CD4-positive, alpha-beta memory T cell (primary cell): ENCODE measurements around the gene PAX8. TPM values are rescaled to one million over a fixed set of nuclear protein-coding genes. Genes with fewer than 3 reads are reported as not detected.
A peak's percentile ranks its signal among the peaks of the same experiment; 100 is the strongest.
"Not testable (repeated sequence)": the region's sequence is repeated elsewhere in the genome, so short reads cannot be mapped to it uniquely, and the experiment has no call there.

Source experiments
- CTCF ChIA-PET: fragments of 350-600 bp; sonication (Branson Sonifier 250); formaldehyde crosslinking; loops from one replicate; lab custom pipeline; 2021; ENCODE audit warnings: inconsistent platforms; ENCODE audit not compliant: partially characterized antibody; lab: Charles Lee
- POLR2A ChIA-PET: fragments of 350-600 bp; sonication (Branson Sonifier 250); formaldehyde crosslinking; loops from one replicate; lab custom pipeline; 2021; ENCODE audit not compliant: partially characterized antibody; lab: Charles Lee
- DNase-seq, 5 donors: peaks; one replicate each; pipeline versions ENCODE4 v3.0.0 to v3.0.0-alpha.2; 2020 to 2022; ENCODE audit warnings: mixed read lengths in 1 of 5
- H3K27ac ChIP-seq: one replicate; pipeline ENCODE4 v1.7.0; 2013; ENCODE audit warnings: low read depth, low read length
- H3K27me3 ChIP-seq: 2 replicates; pipeline ENCODE4 v1.7.0; 2013; ENCODE audit warnings: mild to moderate bottlenecking, low read length, moderate library complexity; ENCODE audit not compliant: insufficient read depth
- H3K36me3 ChIP-seq: 2 replicates; pipeline ENCODE4 v1.7.0; 2013; ENCODE audit warnings: mild to moderate bottlenecking, low read length, moderate library complexity; ENCODE audit not compliant: insufficient read depth
- H3K4me1 ChIP-seq: 2 replicates; pipeline ENCODE4 v1.7.0; 2013; ENCODE audit warnings: mild to moderate bottlenecking, low read length, moderate library complexity; ENCODE audit not compliant: insufficient read depth
- H3K4me3 ChIP-seq, 2 donors: one replicate each; pipeline ENCODE4 v1.7.0; 2013; ENCODE audit warnings: low read length in 2 of 2, mild to moderate bottlenecking in 1 of 2
- H3K9me3 ChIP-seq, 2 donors: one replicate each; pipeline ENCODE4 v1.7.0; 2013; ENCODE audit warnings: low read length in 2 of 2, control low read depth in 1 of 2; ENCODE audit not compliant: control insufficient read depth in 1 of 2
- H3K27ac Mint-ChIP-seq, 7 donors: one replicate each; pipeline ENCODE4 v1.8.0; 2020 to 2021; ENCODE audit warnings: mixed read lengths in 7 of 7, mild to moderate bottlenecking in 6 of 7, inconsistent platforms in 3 of 7, moderate library complexity in 3 of 7
- H3K27me3 Mint-ChIP-seq, 2 donors: one replicate each; pipeline ENCODE4 v1.8.0; 2020 to 2021; ENCODE audit warnings: mixed read lengths in 2 of 2
- H3K36me3 Mint-ChIP-seq, 2 donors: one replicate each; pipeline ENCODE4 v1.8.0; 2020 to 2021; ENCODE audit warnings: mixed read lengths in 2 of 2, inconsistent platforms in 1 of 2, mild to moderate bottlenecking in 1 of 2
- H3K4me1 Mint-ChIP-seq, 4 donors: one replicate each; pipeline ENCODE4 v1.8.0; 2020 to 2021; ENCODE audit warnings: mixed read lengths in 4 of 4, mild to moderate bottlenecking in 1 of 4
- H3K4me3 Mint-ChIP-seq, 8 donors: one replicate each; pipeline ENCODE4 v1.8.0; 2020 to 2021; ENCODE audit warnings: mixed read lengths in 8 of 8, mild to moderate bottlenecking in 7 of 8, moderate library complexity in 6 of 8, inconsistent platforms in 3 of 8
- H3K9me3 Mint-ChIP-seq, 8 donors: one replicate each; pipeline ENCODE4 v1.8.0; 2020 to 2021; ENCODE audit warnings: mixed read lengths in 8 of 8, mild to moderate bottlenecking in 5 of 8, inconsistent platforms in 3 of 8, moderate library complexity in 1 of 8
- intact Hi-C: fragments of 100-400 bp; cut with micrococcal nuclease; formaldehyde crosslinking; loops from one replicate; pipeline ENCODE4 v1.15.1; 2023
- polyA plus RNA-seq, 2 donors: library from polyadenylated mRNA; unstranded; fragments of 300-500 nt; fragmentation: Illumina TruSeq; gene quantifications; one replicate each; pipeline ENCODE4 v1.2.3, GENCODE V29; 2021
- total RNA-seq, 2 experiments: library from RNA; stranded (reverse); gene quantifications; one replicate each; pipeline ENCODE4 v1.2.3, GENCODE V29; 2021

The PAX8 gene
- 1 to 10 TPM; 1.7 to 2.3 TPM for total RNA-seq
- polyA plus RNA-seq = under 1 TPM; 0.19 to 0.80 TPM

GRCh38 chr2:113278742-113279139 lies at the start of gene PAX8:
TSS of gene PAX8 (minus strand) at chr2:113278921. CDS start at chr2:113278394, 527 bp downstream.
- Mint-ChIP-seq H3K4me1 (peaks cover 7 to 26% (median 12%) of the 10 kb centered on the region in 4 donors), H3K27ac (peak within 1 kb of the TSS in 1 of 7 donors; percentile 3), H3K27me3 (peaks cover 36 to 38% of the 10 kb centered on the region in 2 donors), H3K36me3 (no peaks in the 10 kb centered on the region), H3K4me3 (peak within 1 kb of the TSS in 1 of 8 donors; percentile 40), H3K9me3 (no peaks in the 10 kb centered on the region)
- Histone ChIP-seq H3K4me3 (no peak within 1 kb of the TSS), H3K4me1 (peaks cover 25% of the 10 kb centered on the region), H3K9me3 (no peaks in the 10 kb centered on the region), H3K36me3 (no peaks in the 10 kb centered on the region), H3K27ac (no peak within 1 kb of the TSS), H3K27me3 (peaks cover 28% of the 10 kb centered on the region)
- ChIA-PET POLR2A (no interaction called here), CTCF (no interaction called here)
- intact Hi-C loops = no loop called here
- no peak for DNase-seq

GRCh38 chr2:113328043-113328442 lies 49.3 kb upstream of the PAX8 start:
- Histone ChIP-seq H3K4me1 (peaks cover 6% of the 10 kb centered on the region), H3K27ac (no peak overlapping the region), H3K27me3 (no peaks in the 10 kb centered on the region), H3K4me3 (no peak overlapping the region), H3K36me3 (no peaks in the 10 kb centered on the region), H3K9me3 (no peaks in the 10 kb centered on the region)
- Mint-ChIP-seq H3K27me3 (peaks cover 4 to 9% of the 10 kb centered on the region in 2 donors), H3K9me3 (peaks cover 0 to 1% (median 0%) of the 10 kb centered on the region in 8 donors), H3K36me3 (no peaks in the 10 kb centered on the region), H3K27ac (no peak overlapping the region), H3K4me3 (no peak overlapping the region), H3K4me1 (peaks cover 9 to 15% (median 12%) of the 10 kb centered on the region in 4 donors)
- ChIA-PET POLR2A (no interaction called here), CTCF (no interaction called here)
- no peak for DNase-seq
- intact Hi-C loops = no loop called here

- H3K27me3 ChIP-seq, H3K27ac Mint-ChIP-seq, CTCF ChIA-PET, H3K27ac ChIP-seq, H3K4me1 ChIP-seq, H3K36me3 Mint-ChIP-seq, DNase-seq, intact Hi-C loops, H3K9me3 ChIP-seq, H3K9me3 Mint-ChIP-seq, H3K4me3 ChIP-seq, H3K36me3 ChIP-seq, POLR2A ChIA-PET: not testable (repeated sequence)
- Mint-ChIP-seq H3K4me3 (peak overlapping the region; percentile 23 to 77 (median 72)), H3K4me1 (peaks cover 9 to 20% (median 12%) of the 10 kb centered on the region in 4 donors), H3K27me3 (peaks cover 8 to 13% of the 10 kb centered on the region in 2 donors)
These were observed 46.5 kb upstream of the PAX8 start for GRCh38 chr2:113325161-113325731.

- no peaks in the 10 kb centered on the region for H3K36me3 Mint-ChIP-seq
- peak overlapping the region in 3 of 7 donors; percentile 42 to 77 (median 57) for H3K27ac Mint-ChIP-seq
- H3K27ac ChIP-seq = no peak overlapping the region
- no peak overlapping the region for H3K4me3 ChIP-seq
- H3K9me3 Mint-ChIP-seq = no peaks in the 10 kb centered on the region
- H3K27me3 Mint-ChIP-seq = peaks cover 8 to 10% of the 10 kb centered on the region in 2 donors
- peaks cover 9 to 20% (median 12%) of the 10 kb centered on the region in 4 donors for H3K4me1 Mint-ChIP-seq
- ChIA-PET POLR2A (no interaction called here), CTCF (no interaction called here)
- peaks cover 6% of the 10 kb centered on the region for H3K4me1 ChIP-seq
- H3K4me3 Mint-ChIP-seq = peak overlapping the region; percentile 67 to 82 (median 75)
- no peaks in the 10 kb centered on the region for H3K36me3 ChIP-seq
- H3K27me3 ChIP-seq = no peaks in the 10 kb centered on the region
- peak in 4 of 5 donors; percentile 9 to 26 (median 14) for DNase-seq
- H3K9me3 ChIP-seq = no peaks in the 10 kb centered on the region
- intact Hi-C loops = no loop called here
These were observed 46.0 kb upstream of the PAX8 start for GRCh38 chr2:113324684-113325160.

GRCh38 chr2:113323129-113323528 lies 44.4 kb upstream of the PAX8 start:
- H3K36me3 ChIP-seq, CTCF ChIA-PET, H3K27ac ChIP-seq, intact Hi-C loops, H3K27ac Mint-ChIP-seq, H3K27me3 Mint-ChIP-seq, H3K27me3 ChIP-seq, H3K4me3 ChIP-seq, H3K9me3 ChIP-seq, H3K4me1 ChIP-seq, H3K4me3 Mint-ChIP-seq, DNase-seq, H3K9me3 Mint-ChIP-seq, POLR2A ChIA-PET, H3K36me3 Mint-ChIP-seq: not testable (repeated sequence)
- peaks cover 9 to 20% (median 12%) of the 10 kb centered on the region in 4 donors for H3K4me1 Mint-ChIP-seq

- peaks cover 13 to 17% of the 10 kb centered on the region in 2 donors for H3K27me3 Mint-ChIP-seq
- CTCF ChIA-PET, POLR2A ChIA-PET: not testable (repeated sequence)
These were observed 41.4 kb upstream of the PAX8 start for GRCh38 chr2:113320106-113320505.

GRCh38 chr2:113318941-113319340 lies 40.2 kb upstream of the PAX8 start:
- DNase-seq, H3K27ac ChIP-seq, H3K36me3 ChIP-seq, intact Hi-C loops, H3K4me1 ChIP-seq, H3K27me3 ChIP-seq, H3K4me3 ChIP-seq, H3K9me3 Mint-ChIP-seq, H3K4me1 Mint-ChIP-seq, H3K9me3 ChIP-seq, CTCF ChIA-PET, H3K4me3 Mint-ChIP-seq, POLR2A ChIA-PET, H3K27ac Mint-ChIP-seq, H3K36me3 Mint-ChIP-seq: not testable (repeated sequence)
- peaks cover 13 to 17% of the 10 kb centered on the region in 2 donors for H3K27me3 Mint-ChIP-seq

More at GRCh38 chr2:113320106-113320505, 41.4 kb upstream of the PAX8 start:
- intact Hi-C loops, DNase-seq, H3K9me3 ChIP-seq, H3K36me3 ChIP-seq, H3K4me1 ChIP-seq, H3K36me3 Mint-ChIP-seq, H3K27me3 ChIP-seq, H3K4me3 ChIP-seq, H3K4me3 Mint-ChIP-seq, H3K9me3 Mint-ChIP-seq, H3K27ac Mint-ChIP-seq, H3K27ac ChIP-seq: not testable (repeated sequence)
- H3K4me1 Mint-ChIP-seq = peaks cover 3 to 11% (median 6%) of the 10 kb centered on the region in 4 donors
